Measurements from ENCODE around the gene NDUFB2.
A peak's percentile ranks its signal among the peaks of the same experiment; 100 is the strongest.
"Not testable (repeated sequence)": the region's sequence is repeated elsewhere in the genome, so short reads cannot be mapped to it uniquely, and the experiment has no call there.

NDUFB2 gene

DNA sequence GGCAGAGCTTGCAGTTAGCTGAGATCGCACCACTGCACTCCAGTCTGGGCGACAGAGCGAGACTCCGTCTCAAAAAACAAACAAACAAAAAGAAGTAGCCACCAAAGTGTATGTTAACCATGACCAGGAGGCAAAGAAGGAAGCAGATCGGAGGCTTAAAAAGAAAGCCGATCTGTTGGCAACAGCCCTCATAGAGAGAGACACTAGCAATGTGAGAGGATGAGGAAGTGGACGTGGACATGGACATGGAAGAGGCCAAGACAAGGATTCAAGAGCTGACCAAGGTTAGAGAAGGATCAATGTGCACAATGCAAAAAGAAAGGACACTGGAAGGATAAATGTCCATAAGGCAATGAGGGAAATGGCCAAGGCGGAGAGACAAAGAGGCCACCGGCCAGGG lies 38.6 kb upstream of the NDUFB2 start:
- Histone ChIP-seq H3F3A (ENCODE audit: low read depth) (no peaks in the 10 kb centered on the region), H3K9ac (ENCODE audit: low read depth, low read length, poor library complexity, severe bottlenecking) (no peak overlapping the region), H3K4me3 (ENCODE audit: low read length, poor library complexity, severe bottlenecking) (no peak overlapping the region), H3K36me3 (ENCODE audit: insufficient read depth, low read length) (no peaks in the 10 kb centered on the region), H4K20me1 (ENCODE audit: insufficient read depth, low read length, poor library complexity, severe bottlenecking) (no peaks in the 10 kb centered on the region), H3K9me2 (replicated peaks; ENCODE audit: low read depth, low read length) (no peaks in the 10 kb centered on the region), H3K79me2 (ENCODE audit: insufficient read depth, low read length) (no peaks in the 10 kb centered on the region), H3K27me3 (ENCODE audit: insufficient read depth, low read length, poor library complexity, severe bottlenecking) (no peaks in the 10 kb centered on the region), H3K9me3 (ENCODE audit: insufficient read depth, low read depth, low read length) (no peaks in the 10 kb centered on the region), H2AFZ (ENCODE audit: low read length) (no peak overlapping the region), H3K4me1 (ENCODE audit: insufficient read depth, low read length, poor library complexity, severe bottlenecking) (peaks cover 5% of the 10 kb centered on the region), H3K4me2 (ENCODE audit: low read depth, low read length, poor library complexity, severe bottlenecking) (no peak overlapping the region)
- TF ChIP-seq EZH2phosphoT487 (IDR thresholded peaks at IDR 0.05; ENCODE audit: borderline replicate concordance): no peak
- TF ChIP-seq, protein P1, sequence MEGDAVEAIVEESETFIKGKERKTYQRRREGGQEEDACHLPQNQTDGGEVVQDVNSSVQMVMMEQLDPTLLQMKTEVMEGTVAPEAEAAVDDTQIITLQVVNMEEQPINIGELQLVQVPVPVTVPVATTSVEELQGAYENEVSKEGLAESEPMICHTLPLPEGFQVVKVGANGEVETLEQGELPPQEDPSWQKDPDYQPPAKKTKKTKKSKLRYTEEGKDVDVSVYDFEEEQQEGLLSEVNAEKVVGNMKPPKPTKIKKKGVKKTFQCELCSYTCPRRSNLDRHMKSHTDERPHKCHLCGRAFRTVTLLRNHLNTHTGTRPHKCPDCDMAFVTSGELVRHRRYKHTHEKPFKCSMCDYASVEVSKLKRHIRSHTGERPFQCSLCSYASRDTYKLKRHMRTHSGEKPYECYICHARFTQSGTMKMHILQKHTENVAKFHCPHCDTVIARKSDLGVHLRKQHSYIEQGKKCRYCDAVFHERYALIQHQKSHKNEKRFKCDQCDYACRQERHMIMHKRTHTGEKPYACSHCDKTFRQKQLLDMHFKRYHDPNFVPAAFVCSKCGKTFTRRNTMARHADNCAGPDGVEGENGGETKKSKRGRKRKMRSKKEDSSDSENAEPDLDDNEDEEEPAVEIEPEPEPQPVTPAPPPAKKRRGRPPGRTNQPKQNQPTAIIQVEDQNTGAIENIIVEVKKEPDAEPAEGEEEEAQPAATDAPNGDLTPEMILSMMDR (conservative IDR thresholded peaks at IDR 0.05; ENCODE audit: low read length): no peak

DNA sequence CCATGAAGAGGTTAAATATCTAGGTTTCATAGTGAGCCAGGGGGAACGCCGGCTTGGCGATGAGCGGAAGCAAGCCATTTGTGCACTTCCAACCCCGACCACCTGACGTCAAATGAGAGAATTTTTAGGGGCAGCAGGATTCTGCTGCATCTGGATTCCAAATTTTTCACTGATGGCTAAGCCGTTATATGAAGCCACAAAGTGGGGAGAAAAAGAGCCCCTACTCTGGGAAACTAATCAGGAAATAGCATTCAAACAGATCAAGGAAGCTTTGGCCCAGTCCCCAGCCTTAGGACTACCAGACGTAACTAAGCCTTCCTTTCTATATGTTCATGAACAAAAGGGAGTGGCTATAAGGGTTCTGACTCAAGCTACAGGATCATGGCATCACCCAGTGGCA lies 36.7 kb upstream of the NDUFB2 start:
- H3K4me2 ChIP-seq (ENCODE audit: low read depth, low read length, poor library complexity, severe bottlenecking): no peak overlapping the region
- TF ChIP-seq, protein P1 (conservative IDR thresholded peaks at IDR 0.05; ENCODE audit: low read length): no peak
- no peak for TF ChIP-seq EZH2phosphoT487 (IDR thresholded peaks at IDR 0.05; ENCODE audit: borderline replicate concordance)

DNA sequence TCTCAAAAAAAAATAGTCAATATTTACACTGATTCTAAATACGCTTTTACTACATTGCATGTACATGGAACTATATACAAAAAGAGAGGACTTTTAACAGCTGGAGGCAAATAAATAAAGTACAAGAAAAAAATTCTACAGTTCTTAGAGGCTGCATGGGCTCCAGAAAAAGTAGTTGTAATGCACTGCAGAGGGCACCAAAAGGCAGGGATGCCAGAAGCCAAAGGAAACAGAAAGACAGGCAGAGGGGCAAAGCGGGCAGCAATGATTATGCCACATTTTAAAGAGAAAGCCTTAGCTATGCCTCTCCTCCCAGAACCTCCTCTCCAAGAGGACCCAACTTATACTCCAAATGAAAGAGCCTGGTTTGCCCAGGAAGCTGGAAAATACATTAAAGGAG lies 35.4 kb upstream of the NDUFB2 start:
- H3K9me3 ChIP-seq (ENCODE audit: insufficient read depth, low read depth, low read length): no peaks in the 10 kb centered on the region
- no peak overlapping the region for H3K9ac ChIP-seq (ENCODE audit: low read depth, low read length, poor library complexity, severe bottlenecking)
- H3K4me1 ChIP-seq (ENCODE audit: insufficient read depth, low read length, poor library complexity, severe bottlenecking): peaks cover 5% of the 10 kb centered on the region
- no peaks in the 10 kb centered on the region for H3K9me2 ChIP-seq (replicated peaks; ENCODE audit: low read depth, low read length)
- H3F3A ChIP-seq (ENCODE audit: low read depth): no peaks in the 10 kb centered on the region
- H3K4me3 ChIP-seq (ENCODE audit: low read length, poor library complexity, severe bottlenecking): no peak overlapping the region
- 0 out of 2 replicates have a peak overlapping the region, but pooled peaks have one; percentile 44 for H2AFZ ChIP-seq (ENCODE audit: low read length)
- H3K79me2 ChIP-seq (ENCODE audit: insufficient read depth, low read length): no peaks in the 10 kb centered on the region
- no peaks in the 10 kb centered on the region for H3K36me3 ChIP-seq (ENCODE audit: insufficient read depth, low read length)
- H3K4me2 ChIP-seq (ENCODE audit: low read depth, low read length, poor library complexity, severe bottlenecking): no peak overlapping the region
- no peaks in the 10 kb centered on the region for H4K20me1 ChIP-seq (ENCODE audit: insufficient read depth, low read length, poor library complexity, severe bottlenecking)
- TF ChIP-seq EZH2phosphoT487 (IDR thresholded peaks at IDR 0.05; ENCODE audit: borderline replicate concordance): no peak
- TF ChIP-seq, protein P1 (conservative IDR thresholded peaks at IDR 0.05; ENCODE audit: low read length): peak; percentile 45
- no peaks in the 10 kb centered on the region for H3K27me3 ChIP-seq (ENCODE audit: insufficient read depth, low read length, poor library complexity, severe bottlenecking)

More for the DNA sequence above, 36.7 kb upstream of the NDUFB2 start:
- Histone ChIP-seq H3K9me2 (replicated peaks; ENCODE audit: low read depth, low read length) (no peaks in the 10 kb centered on the region), H3K79me2 (ENCODE audit: insufficient read depth, low read length) (no peaks in the 10 kb centered on the region), H3K9me3 (ENCODE audit: insufficient read depth, low read depth, low read length) (no peaks in the 10 kb centered on the region), H3K9ac (ENCODE audit: low read depth, low read length, poor library complexity, severe bottlenecking) (no peak overlapping the region), H4K20me1 (ENCODE audit: insufficient read depth, low read length, poor library complexity, severe bottlenecking) (no peaks in the 10 kb centered on the region), H2AFZ (ENCODE audit: low read length) (no peak overlapping the region), H3K36me3 (ENCODE audit: insufficient read depth, low read length) (no peaks in the 10 kb centered on the region), H3K4me1 (ENCODE audit: insufficient read depth, low read length, poor library complexity, severe bottlenecking) (peaks cover 5% of the 10 kb centered on the region), H3K4me3 (ENCODE audit: low read length, poor library complexity, severe bottlenecking) (no peak overlapping the region), H3F3A (ENCODE audit: low read depth) (no peaks in the 10 kb centered on the region), H3K27me3 (ENCODE audit: insufficient read depth, low read length, poor library complexity, severe bottlenecking) (no peaks in the 10 kb centered on the region)

DNA sequence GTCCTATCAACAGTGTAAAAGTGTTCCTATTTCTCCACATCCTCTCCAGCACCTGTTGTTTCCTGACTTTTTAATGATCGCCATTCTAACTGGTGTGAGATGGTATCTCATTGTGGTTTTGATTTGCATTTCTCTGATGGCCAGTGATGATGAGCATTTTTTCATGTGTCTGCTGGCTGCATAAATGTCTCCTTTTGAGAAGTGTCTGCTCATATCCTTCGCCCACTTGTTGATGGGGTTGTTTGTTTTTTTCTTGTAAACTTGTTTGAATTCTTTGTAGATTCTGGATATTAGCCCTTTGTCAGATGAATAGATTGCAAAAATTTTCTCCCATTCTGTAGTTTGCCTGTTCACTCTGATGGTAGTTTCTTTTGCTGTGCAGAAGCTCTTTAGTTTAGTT lies 33.6 kb upstream of the NDUFB2 start:
- not testable (repeated sequence) for H4K20me1 ChIP-seq (ENCODE audit: insufficient read depth, low read length, poor library complexity, severe bottlenecking); H3F3A ChIP-seq (ENCODE audit: low read depth); H2AFZ ChIP-seq (ENCODE audit: low read length); H3K4me1 ChIP-seq (ENCODE audit: insufficient read depth, low read length, poor library complexity, severe bottlenecking); H3K4me3 ChIP-seq (ENCODE audit: low read length, poor library complexity, severe bottlenecking); H3K9me3 ChIP-seq (ENCODE audit: insufficient read depth, low read depth, low read length); H3K9me2 ChIP-seq (replicated peaks; ENCODE audit: low read depth, low read length); H3K27me3 ChIP-seq (ENCODE audit: insufficient read depth, low read length, poor library complexity, severe bottlenecking); H3K9ac ChIP-seq (ENCODE audit: low read depth, low read length, poor library complexity, severe bottlenecking); H3K36me3 ChIP-seq (ENCODE audit: insufficient read depth, low read length); H3K4me2 ChIP-seq (ENCODE audit: low read depth, low read length, poor library complexity, severe bottlenecking); H3K79me2 ChIP-seq (ENCODE audit: insufficient read depth, low read length)
